Astrocyte of the cerebellum (primary cell): ENCODE data around the gene LINC00237.

Experiments used
- DNase-seq: peaks from one replicate; pipeline ENCODE4 v3.0.0-alpha.2; 2011; ENCODE audit warnings: low read depth
- H3K4me3 ChIP-seq: 2 replicates; pipeline ENCODE4 v1.5.1; 2011; ENCODE audit warnings: mild to moderate bottlenecking, low read depth, low read length, moderate library complexity
- CTCF ChIP-seq: IDR thresholded peaks from 2 replicates; pipeline ENCODE4 v1.5.1; 2012; ENCODE audit warnings: low read length, low read depth, moderate library complexity, mild to moderate bottlenecking; ENCODE audit errors: missing control alignments
- in situ Hi-C: cut with HindIII; loops from 2 replicates; pipeline ENCODE4 v1.10.0; 2017; ENCODE audit warnings: low sequenced_read_pairs

Gene LINC00237

GRCh38 chr20:21105429-21106170 is 558 bp downstream of the LINC00237 start:
- in situ Hi-C loops, result no loop called here
- no peak overlapping the region for H3K4me3 ChIP-seq
- TF ChIP-seq CTCF, result no peak
- no peak for DNase-seq

- TF ChIP-seq CTCF, result no peak
- no peak for DNase-seq
- in situ Hi-C loops, result no loop called here
- H3K4me3 ChIP-seq, result no peak overlapping the region
Measured at GRCh38 chr20:21104921-21105320, 1.2 kb downstream of the LINC00237 start.

GRCh38 chr20:21104466-21104761 is 1.7 kb downstream of the LINC00237 start:
- in situ Hi-C loops, result no loop called here
- TF ChIP-seq CTCF, result no peak
- H3K4me3 ChIP-seq, result no peak overlapping the region
- DNase-seq, result no peak

GRCh38 chr20:21103582-21104465 is 2.3 kb downstream of the LINC00237 start:
- no peak for TF ChIP-seq CTCF
- DNase-seq, result no peak

GRCh38 chr20:21102603-21103311 is 3.4 kb downstream of the LINC00237 start:
- DNase-seq, result no peak
- no peak overlapping the region for H3K4me3 ChIP-seq
- in situ Hi-C loops, result no loop called here
- TF ChIP-seq CTCF, result no peak

More at GRCh38 chr20:21103582-21104465, 2.3 kb downstream of the LINC00237 start:
- H3K4me3 ChIP-seq, result no peak overlapping the region
- in situ Hi-C loops, result no loop called here

- in situ Hi-C loops, result no loop called here
- DNase-seq, result no peak
- no peak for TF ChIP-seq CTCF
- H3K4me3 ChIP-seq, result no peak overlapping the region
Measured at GRCh38 chr20:21101932-21102575, 4.1 kb downstream of the LINC00237 start.
